GM12872 (cell line): ENCODE data around the gene ELMO3.

Experiments used
- TF ChIP-seq, protein P1 (sequence below): IDR thresholded peaks from 3 replicates; pipeline ENCODE4 v1.5.1; 2011; ENCODE audit warnings: low read depth, mild to moderate bottlenecking, low read length, moderate library complexity; ENCODE audit not compliant: insufficient read depth

The ELMO3 gene

DNA sequence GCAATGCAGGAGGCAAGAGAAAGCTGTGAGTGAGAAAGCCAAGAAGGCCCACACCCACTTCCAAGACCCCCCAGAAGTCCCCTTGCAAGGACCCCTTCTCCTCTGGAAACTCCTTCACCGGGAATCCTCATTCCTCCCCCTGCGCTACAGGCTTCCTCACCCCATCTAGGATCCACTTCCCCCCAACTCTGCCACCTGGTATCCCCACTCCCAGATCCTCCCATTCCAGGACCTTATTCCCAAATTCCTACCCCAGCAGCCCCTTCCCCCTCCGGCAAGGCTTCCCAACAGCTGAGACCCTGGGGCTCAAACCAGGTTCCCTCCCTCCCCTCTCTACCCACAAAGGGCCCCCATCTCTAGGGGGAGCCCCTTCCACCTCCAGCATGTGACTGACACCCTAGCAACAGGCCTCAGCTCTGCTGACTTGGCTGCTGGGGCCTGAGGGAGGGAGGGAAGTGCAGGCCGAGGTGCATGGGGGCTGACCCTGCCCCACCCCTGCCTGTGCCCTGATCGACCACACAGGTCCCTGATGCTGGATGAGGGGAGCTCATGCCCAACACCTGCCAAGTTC is 32.2 kb upstream of the ELMO3 start:
- TF ChIP-seq, protein P1, sequence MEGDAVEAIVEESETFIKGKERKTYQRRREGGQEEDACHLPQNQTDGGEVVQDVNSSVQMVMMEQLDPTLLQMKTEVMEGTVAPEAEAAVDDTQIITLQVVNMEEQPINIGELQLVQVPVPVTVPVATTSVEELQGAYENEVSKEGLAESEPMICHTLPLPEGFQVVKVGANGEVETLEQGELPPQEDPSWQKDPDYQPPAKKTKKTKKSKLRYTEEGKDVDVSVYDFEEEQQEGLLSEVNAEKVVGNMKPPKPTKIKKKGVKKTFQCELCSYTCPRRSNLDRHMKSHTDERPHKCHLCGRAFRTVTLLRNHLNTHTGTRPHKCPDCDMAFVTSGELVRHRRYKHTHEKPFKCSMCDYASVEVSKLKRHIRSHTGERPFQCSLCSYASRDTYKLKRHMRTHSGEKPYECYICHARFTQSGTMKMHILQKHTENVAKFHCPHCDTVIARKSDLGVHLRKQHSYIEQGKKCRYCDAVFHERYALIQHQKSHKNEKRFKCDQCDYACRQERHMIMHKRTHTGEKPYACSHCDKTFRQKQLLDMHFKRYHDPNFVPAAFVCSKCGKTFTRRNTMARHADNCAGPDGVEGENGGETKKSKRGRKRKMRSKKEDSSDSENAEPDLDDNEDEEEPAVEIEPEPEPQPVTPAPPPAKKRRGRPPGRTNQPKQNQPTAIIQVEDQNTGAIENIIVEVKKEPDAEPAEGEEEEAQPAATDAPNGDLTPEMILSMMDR, result no peak

DNA sequence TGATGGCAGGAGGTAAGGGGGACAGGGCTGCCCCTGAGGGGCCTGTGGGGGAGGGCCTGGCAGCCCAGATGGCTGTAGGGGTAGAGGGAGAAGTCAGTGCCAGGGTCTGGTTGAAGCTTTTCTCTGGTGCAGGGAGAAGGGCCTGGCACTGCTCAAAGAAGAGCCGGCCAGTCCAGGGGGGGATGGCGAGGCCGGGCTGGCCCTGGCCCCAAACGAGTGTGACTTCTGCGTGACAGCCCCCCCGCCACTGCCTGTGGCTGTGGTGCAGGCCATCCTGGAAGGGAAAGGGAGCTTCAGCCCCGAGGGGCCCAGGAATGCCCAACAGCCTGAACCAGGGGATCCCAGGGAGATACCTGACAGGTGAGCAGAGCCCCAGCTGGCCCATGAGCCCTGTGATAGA is 31.3 kb upstream of the ELMO3 start:
- TF ChIP-seq, protein P1, result no peak

DNA sequence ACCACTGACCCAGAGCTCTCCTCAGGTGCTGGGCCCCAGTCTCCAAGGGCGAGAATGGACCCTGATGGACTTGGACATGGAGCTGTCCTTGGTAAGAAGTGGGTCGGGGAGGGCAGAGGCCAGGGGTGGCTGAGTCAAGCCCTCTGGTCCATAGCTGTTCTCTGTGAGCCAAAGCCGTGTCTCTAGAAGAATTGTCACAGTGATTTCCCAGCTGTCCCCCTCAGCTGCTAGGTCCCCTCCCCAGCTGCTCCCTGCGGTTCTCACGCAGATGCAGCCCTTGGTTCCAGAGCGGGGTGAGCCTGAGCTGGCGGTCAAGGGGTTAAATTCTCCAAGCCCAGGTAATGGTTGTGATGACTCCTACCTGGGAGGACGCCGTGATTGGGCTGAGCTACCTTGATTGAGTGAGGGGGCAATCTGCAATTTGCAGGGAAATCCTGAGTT is 29.9 kb upstream of the ELMO3 start:
- TF ChIP-seq, protein P1, result no peak

DNA sequence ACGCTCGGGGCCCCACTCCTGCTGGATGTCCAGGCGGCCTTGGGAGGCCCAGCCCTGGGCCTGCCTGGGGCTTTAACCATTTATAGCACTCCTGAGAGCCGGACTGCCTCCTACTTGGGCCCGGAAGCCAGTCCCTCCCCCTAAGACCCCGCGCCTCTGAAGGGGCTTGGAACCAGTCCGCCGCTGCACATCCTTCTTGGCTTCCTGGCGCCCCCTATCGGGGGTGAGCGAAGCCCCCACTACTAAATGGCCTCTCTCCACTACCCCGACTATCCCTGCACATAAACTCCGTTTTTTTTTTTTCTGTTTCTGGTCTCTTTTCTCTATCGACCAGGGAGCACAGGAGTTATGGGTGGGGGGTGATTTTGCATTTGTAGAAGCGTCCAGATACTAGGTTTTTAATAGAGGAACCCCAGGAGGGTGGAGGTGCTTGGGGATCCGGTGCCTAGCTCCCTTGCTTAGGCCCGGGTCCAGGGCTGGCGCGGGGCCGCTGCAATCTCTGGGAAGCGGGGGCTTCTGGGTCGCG is 29.2 kb upstream of the ELMO3 start:
- TF ChIP-seq, protein P1, result peak; percentile 86

DNA sequence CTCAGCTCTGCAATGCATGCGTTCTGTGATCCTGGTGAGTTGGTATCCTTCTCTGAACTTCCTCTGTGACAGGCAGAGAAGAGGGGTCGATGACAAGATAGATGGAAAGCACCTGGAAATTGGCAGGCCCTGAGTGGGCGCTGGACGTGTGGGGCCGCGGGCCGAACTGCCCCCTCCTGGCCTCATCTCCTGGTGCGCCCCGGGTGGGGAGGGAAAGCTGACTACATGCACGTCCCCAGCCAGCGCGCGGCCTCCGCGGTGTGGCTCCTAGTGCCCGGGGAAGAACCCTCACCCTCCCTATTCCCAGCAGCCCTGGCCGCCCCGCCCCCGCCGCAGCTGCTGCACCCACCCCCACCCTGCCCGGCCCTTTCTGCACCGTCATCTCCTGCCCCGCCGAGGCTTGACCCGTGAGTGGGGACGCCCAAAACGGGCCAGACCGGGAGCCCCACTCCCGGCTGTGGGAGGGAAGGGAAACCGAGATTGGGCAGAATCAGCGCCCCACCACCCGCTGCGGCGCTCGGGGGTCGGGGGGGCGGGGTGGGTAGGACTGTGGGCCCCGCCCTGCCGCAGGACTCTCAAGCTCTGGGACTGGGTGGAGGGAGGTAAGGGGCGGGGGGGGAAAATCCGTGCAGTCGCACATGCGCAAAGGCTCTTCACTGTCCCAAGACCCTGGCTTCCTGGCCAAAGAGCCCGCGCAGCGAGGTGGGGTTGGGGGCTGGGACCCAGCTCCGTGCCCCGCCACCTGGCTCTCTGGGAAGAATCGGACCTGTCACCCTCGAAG is 28.6 kb upstream of the ELMO3 start, which contains the start of gene NOL3:
Gene NOL3, plus strand, starts transcription at position 371 of the 781 bp plus-strand sequence.
- TF ChIP-seq, protein P1, result no peak

DNA sequence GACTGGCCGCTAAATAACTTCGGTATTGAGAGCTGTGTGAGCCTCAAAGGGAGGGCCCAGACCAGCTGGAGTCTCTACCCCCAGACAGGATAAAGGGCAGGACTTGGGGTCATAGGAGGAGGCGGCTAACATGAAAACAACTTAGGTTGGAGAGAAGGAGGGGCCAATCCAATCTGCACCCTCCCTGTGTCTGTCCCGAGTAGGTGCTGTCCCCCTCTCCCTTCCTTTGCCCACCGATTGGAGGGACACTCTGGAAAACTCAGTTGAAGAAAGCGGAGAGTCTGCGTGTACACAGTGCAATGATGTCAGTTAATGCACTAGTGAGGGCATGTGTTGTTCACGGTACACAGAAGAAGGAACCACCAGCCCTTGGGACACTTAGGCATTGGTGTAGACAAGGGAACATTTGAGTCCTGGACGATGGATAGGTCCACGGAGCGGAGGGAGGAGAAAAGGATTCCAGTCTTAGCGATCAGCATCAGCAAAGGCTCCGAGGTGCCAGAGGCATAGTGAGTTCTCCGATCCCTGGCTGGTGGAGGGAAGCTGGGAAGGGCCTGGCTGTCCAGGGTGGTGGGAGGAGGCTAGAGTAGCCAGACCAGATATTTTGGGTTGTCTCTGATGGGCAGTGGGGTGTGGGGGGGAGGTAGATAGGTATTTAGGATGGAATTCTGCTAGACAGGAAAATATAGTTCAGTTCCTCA is 27.8 kb upstream of the ELMO3 start:
- TF ChIP-seq, protein P1, result no peak

DNA sequence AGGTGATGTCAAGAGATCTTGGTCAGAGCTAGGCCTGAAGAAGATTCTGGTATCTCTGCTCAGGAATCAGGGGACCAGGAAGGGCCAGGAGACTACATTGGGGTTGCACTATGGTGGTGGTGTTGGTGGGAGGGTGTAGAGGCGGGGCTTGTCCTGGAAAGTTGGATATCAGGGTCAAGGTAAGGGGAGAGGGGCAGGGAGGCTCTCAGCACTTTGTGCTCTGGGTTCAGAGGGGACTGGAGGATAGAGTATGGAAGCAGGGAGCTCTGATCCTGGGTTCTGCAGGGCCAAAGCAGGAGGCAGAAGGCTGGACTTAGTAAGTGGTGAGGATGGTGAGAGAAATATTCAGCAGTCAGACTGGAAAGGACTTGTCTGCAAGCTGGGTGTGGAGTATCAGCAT is 25.6 kb upstream of the ELMO3 start:
- TF ChIP-seq, protein P1, result no peak
